GM18508 (cell line): Measurements from ENCODE around the gene AJM1.
"Not testable (repeated sequence)": the region's sequence is repeated elsewhere in the genome, so short reads cannot be mapped to it uniquely, and the experiment has no call there.

Experiments
- ATAC-seq: cut with Tn5 transposase; IDR thresholded peaks from one replicate; pipeline ENCODE4 v1.9.1; 2021; ENCODE audit warnings: moderate number of reproducible peaks; ENCODE audit not compliant: insufficient read depth, unreplicated experiment

Gene AJM1

GRCh38 chr9:136829981-136830885 is 12.0 kb upstream of the AJM1 start:
- no peak for ATAC-seq

DNA sequence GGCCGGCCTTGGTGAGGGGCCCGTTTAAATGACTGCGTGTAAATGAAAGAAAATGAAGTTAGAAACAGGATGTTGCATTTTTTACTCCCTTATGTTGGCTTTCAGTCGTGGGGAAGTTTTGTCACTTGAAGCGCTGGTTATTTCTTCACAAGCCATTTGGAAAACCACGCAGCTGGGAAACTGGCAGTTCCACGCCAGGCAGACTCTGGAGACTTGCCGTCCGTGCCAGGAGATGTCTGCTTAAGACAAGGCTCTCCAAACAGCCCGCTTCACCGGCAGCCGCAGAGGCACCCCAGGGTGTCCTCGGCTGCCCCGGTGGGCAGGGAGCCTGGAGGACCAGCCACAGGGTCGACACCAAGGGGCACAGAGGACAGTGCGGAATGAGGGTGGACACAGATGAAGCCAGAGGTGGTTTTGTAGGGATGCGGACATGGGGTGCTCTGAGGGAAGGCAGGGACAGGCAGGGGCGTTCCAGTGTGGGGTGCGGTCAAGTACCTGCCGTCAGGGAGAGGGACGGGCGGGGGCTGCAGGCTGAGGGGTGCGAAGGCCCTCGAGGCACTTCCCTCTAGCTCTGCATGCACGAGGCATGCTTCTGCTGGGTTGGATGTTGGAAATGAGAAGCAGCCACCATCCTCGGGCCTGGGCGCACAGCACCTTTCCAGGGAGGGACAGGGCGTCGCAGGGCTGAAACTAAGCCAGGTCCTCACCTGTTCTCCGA is 11.1 kb upstream of the AJM1 start:
- no peak for ATAC-seq

DNA sequence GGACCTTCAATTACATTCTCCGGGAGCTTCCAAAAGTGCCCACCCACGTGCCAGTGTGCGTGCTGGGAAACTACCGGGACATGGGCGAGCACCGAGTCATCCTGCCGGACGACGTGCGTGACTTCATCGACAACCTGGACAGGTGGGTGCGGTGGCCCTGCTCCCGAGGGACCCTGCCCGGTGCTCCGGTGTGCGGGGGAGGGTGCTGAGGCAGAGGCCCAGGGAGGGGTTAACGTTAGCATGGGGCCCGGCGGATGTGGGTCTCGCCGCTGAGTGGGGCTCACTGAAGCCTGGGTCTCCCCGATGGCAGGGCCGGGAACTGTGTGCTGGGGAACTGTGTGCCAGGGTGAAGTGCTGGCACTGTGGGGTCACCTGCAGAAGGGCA is 10.6 kb upstream of the AJM1 start:
- no peak for ATAC-seq

DNA sequence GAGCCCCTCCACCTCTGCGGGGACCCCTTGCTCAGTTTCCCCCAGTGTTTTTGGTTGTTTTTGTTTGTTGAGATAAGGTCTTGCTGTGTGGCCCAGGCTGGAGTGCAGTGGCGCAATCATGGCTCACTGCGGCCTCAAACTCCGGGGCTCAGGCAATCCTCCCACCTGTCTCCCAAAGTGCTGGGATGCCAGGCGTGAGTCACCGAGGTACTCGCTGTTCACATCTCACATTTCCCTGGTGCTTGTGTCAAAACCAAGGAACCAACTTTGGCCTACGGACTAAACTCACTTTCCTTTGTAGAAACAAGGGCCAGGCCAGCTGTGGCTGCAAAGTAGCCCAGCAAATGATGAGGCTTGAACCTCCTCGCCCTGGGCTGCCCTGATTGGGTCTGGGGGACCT is 9.7 kb upstream of the AJM1 start:
- ATAC-seq = no peak

DNA sequence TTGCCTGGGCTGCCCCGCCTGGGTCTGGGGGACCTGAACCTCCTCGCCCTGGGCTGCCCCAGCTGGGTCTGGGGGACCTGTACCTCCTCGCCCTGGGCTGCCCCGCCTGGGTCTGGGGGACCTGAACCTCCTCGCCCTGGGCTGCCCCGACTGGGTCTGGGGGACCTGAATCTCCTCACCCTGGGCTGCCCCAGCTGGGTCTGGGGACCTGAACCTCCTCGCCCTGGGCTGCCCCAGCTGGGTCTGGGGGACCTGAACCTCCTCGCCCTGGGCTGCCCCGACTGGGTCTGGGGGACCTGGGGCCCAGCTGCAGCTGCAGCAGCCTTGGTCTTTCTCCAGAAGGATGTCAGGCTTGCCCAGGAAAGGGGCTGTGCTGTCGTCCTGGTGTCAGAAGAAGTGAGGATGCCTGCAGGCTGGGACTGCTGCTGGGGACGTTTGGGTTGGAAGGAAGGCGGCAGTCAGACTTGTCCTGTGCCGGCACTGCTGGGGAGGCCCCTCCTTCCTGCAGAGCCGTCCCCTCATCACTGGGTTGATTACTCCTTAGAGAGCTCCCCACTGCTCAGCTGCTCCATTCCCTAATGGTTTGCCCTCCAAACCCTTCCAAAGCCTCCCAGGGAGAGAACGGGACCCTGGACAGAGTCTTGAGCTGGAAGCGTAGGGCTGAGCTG is 8.8 kb upstream of the AJM1 start:
- ATAC-seq = not testable (repeated sequence)

GRCh38 chr9:136835162-136835931 is 6.9 kb upstream of the AJM1 start:
- no peak for ATAC-seq

DNA sequence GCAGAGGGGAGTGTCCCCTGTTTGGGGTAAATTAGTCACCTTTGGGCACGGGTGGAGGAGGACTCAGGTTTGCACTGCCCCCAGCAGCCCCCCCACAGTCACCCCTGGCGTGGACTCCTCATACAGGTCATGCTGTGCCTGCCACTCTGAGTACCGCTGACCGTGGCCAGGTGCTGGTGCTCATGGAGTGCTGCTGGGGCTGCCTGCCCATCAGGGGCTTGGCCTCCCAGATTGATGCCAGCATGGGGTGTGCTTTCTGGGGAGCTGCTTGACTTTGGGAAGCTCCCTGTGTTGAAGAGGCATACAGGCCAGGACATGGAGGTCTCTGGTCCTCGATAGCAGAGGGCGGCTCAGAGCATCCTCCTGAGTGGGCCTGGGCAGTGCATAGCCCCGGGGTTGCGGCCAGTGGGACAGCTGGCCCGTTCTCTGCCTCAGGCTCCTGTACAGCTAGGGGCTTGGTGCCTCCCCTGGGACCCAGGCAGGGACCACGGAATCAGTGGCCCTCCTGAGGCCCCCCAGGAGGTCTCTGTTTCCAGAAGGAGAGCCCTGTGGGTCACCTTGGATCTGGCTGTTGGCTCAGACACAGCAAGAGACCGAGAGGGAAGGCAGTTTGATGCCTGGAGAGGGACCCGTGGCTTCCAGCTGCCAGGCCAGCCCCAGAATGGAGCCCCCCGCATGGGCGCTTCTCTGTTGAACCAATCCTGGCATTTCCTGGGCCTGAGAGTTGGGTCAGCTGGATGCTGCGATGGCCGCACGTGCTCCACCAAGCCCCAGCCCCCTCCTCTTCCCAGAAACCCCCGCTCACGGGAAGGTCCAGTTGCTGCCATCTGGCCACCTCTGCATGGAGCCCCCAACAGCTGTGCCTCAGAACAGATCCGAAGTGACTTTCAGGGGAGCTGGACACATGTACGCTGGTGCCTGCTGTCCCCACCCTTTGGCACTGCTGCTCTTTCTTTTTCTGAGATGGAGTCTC is 6.1 kb upstream of the AJM1 start:
- no peak for ATAC-seq

DNA sequence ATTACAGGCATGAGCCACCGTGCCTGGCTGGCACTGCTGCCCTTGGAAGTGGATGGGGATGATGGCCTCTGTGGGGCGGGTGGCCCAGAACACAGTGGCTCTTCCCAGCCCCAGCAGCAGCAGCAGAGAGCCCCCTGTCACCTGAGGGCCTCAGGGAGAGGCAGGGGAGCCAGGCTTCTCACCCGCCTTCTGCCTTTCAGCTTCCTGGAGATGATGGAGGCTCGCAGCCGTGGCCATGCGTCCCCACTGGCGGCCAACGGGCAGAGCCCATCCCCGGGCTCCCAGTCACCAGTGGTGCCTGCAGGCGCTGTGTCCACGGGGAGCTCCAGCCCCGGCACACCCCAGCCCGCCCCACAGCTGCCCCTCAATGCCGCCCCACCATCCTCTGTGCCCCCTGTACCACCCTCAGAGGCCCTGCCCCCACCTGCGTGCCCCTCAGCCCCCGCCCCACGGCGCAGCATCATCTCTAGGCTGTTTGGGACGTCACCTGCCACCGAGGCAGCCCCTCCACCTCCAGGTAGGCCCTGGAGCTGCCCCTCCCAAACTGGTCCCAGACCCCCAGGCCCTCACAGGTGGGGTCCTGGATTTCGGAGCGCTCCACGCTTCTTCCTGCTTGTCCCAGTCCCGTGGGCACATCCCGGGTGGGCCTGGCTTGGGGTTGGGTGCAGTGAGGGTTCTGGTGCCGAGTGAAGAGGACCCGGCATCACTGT is 5.0 kb upstream of the AJM1 start:
- no peak for ATAC-seq

DNA sequence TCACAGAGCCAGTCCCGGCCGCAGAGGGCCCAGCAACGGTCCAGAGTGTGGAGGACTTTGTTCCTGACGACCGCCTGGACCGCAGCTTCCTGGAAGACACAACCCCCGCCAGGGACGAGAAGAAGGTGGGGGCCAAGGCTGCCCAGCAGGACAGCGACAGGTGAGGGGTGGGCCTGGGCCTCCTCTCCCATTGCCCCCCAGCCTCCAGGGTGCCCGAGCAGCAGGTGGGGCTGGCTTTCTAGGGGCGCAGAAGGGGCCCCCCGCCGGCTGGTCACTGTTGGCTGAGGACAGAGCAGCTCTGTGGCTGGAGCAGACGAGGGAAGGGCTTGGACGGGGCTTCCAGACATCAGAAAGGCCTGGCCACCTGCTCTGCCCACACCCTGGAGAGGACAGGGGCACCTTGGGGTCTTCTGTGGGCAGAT is 4.4 kb upstream of the AJM1 start:
- not testable (repeated sequence) for ATAC-seq

DNA sequence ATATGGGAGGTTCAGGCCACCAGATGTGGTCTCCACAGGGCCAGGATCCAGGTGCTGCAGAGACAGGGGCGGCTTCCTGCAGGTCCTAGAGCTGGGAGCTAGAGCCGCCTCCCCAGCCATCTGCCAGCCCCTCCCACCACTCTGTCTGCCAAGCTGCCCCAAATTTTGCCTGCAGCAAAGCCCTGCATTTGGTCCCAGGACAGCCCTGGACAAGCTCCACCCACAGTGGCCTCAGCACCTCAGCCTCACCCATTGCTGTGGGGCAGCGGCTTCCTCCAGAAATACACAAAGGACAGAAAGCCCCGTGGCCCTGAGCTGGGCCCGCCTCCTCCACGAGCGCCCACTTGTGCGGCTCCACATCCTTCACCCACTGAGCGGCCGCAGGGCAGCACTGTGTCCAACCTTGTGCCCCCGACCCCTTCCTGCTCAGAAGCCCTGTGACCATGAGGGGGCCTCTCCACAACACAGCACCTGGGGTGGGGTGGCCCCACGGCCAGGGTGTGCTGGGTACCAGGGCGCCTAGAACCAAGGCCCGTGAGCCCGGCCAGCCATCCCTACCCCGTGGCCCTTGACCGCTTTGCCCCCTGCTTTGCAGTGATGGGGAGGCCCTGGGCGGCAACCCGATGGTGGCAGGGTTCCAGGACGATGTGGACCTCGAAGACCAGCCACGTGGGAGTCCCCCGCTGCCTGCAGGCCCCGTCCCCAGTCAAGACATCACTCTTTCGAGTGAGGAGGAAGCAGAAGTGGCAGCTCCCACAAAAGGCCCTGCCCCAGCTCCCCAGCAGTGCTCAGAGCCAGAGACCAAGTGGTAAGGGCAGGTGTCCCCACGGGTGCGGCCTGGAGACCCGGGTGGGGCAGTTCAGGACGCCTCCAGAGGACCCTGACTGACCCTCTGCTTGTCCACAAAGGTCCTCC is 3.7 kb upstream of the AJM1 start:
- no peak for ATAC-seq

DNA sequence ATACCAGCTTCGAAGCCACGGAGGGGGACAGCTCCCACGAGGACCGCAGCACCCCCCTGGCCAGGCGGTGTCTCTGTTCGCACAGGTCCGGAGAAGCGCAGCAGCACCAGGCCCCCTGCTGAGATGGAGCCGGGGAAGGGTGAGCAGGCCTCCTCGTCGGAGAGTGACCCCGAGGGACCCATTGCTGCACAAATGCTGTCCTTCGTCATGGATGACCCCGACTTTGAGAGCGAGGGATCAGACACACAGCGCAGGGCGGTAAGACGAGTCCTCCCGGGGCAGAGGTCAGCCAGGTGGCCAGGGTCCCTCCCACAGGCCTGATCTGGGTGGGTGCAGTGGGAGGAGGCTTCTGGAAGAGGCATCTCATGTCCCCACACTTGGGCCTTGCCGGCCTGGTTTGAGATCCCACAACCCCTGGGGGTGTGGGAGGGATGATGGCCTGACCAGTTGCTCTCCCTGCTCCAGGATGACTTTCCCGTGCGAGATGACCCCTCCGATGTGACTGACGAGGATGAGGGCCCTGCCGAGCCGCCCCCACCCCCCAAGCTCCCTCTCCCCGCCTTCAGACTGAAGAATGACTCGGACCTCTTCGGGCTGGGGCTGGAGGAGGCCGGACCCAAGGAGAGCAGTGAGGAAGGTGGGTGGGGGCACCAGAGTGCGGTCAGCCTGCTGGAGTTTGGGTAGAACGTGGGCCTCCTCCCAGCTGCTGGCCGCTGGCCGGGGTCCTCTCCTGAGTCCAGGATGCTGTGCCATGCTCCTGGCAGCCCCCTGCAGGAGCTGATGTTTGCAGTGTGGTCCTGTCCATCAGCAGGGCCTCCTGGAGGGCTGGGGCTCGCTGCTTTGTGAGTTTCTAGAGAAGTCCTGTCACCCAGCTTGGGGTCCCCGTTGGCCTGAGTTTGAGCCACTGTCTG is 2.8 kb upstream of the AJM1 start:
- no peak for ATAC-seq

DNA sequence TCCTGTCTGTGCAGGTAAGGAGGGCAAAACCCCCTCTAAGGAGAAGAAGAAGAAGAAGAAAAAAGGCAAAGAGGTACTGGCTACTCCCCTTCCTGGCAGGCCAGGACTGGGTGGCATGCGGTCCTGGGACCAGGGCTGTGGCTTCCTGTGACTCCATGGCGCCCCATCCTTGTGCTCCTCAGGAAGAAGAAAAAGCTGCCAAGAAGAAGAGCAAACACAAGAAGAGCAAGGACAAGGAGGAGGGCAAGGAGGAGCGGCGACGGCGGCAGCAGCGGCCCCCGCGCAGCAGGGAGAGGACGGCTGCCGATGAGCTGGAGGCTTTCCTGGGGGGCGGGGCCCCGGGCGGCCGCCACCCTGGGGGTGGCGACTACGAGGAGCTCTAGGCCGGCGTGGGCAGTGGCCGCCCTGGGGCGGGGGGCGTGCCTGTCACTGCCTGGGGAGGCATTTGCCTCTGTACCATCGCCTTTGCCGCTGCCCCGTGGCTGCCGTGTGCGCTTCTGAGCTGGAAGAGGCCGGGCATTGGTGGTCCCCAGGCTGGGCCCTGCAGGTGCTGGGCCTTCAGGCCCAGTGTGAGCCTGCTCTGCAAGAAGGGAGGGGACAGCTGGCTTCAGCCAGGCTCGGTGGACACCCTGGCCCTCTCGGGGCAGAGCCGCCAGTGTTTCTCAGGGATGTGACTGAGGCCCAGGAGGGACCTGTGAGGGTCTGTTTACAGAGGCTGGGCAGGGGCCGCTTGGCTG is 2.0 kb upstream of the AJM1 start:
- no peak for ATAC-seq

GRCh38 chr9:136840877-136841645 is 1.2 kb upstream of the AJM1 start:
- no peak for ATAC-seq

- ATAC-seq = not testable (repeated sequence)
These were observed 465 bp upstream of the AJM1 start for GRCh38 chr9:136841646-136842379.
